GM21737 (cell line): ENCODE measurements around the gene POLR1D.

Experiments used
- ATAC-seq: cut with Tn5 transposase; IDR thresholded peaks from one replicate; pipeline ENCODE4 v1.9.1; 2021; ENCODE audit warnings: mild to moderate bottlenecking, moderate library complexity; ENCODE audit not compliant: unreplicated experiment

Gene POLR1D

GRCh38 chr13:27621366-27622101 lies at the start of gene POLR1D:
Gene POLR1D (plus strand): TSS chr13:27621892. CDS start chr13:27621984, 92 bp downstream.
- peak; percentile 58 for ATAC-seq

- ATAC-seq = no peak
Measured at GRCh38 chr13:27572234-27572901, 49.3 kb upstream of the POLR1D start.

GRCh38 chr13:27573265-27573664 lies 48.4 kb upstream of the POLR1D start:
- ATAC-seq = no peak

DNA sequence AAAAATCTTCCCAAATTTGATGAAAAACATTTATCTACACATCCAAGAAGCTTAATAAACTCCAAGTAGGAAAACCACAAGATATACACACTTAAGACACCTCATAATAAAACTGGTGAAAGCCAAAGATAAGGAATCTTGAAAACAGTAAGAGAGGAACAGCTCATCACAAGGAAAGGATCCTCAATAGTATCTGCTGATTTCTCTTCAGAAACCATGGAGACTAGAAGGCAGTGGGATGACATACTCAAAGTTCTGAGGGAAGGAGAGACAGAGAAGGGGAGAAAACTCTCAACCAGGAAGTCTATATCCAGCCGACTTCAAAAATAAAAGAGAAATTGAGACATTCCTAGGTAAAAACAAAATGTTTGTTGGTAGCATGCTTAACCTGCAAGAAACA lies 47.0 kb upstream of the POLR1D start:
- ATAC-seq = no peak

- no peak for ATAC-seq
Measured at GRCh38 chr13:27578121-27579030, 43.3 kb upstream of the POLR1D start.

DNA sequence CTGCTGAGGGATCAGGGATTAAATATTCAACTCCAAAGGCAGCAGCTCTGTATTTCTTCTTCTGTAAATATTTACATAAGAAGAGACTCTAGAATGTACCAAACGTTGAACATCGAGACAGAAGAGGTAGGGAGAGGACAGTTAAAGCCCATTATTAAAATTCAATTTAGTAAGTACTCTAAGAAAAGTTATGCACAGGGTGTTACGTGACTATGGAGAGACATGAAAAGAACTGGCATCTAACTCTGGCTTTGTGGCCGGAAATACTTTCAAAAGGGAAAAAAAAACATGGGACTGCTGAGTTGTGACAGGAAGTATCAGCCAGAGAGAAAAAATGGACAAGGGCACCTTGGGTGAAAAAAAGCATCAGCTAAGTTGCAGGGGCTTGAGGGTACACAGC lies 38.0 kb upstream of the POLR1D start:
- ATAC-seq = no peak

GRCh38 chr13:27587095-27587746 lies 34.5 kb upstream of the POLR1D start:
- ATAC-seq = no peak

GRCh38 chr13:27588405-27588804 lies 33.3 kb upstream of the POLR1D start:
- no peak for ATAC-seq

DNA sequence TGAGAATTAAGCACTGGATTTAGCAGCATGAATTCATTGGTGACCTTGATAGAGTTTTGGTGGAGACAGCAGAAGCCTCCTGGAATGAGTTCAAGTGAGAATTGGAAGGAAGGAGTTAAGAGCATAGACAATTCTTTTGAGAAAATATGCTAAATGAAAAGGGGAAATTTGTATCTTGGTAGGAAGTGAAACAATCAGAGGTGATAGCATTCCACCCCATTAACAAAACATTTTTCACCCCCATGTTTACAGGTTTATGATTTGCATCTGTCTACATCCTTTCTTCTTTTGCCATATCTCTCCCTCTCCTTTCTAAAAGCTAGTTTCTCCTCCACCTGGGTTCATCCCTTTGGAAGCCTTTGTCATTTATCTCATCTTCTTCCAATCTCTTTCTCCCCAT lies 28.8 kb upstream of the POLR1D start:
- ATAC-seq = no peak

DNA sequence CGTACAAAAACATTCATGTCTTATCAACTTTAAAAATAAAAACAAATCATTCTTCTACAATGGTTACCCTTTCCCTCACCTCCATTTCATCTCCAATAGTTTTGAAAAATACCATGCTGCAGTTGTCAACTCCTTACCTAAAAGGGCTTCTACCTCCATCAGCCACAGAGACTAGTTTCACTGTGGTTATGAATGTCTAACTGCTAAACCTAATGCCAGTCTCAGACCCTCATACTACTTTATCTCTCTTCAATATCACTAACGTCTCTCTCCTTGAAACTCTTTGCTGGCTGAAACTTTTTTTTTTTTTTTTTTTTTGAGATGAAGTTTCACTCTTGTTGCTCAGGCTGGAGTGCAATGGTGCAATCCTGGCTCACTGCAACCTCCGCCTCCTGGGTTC lies 28.4 kb upstream of the POLR1D start:
- no peak for ATAC-seq

DNA sequence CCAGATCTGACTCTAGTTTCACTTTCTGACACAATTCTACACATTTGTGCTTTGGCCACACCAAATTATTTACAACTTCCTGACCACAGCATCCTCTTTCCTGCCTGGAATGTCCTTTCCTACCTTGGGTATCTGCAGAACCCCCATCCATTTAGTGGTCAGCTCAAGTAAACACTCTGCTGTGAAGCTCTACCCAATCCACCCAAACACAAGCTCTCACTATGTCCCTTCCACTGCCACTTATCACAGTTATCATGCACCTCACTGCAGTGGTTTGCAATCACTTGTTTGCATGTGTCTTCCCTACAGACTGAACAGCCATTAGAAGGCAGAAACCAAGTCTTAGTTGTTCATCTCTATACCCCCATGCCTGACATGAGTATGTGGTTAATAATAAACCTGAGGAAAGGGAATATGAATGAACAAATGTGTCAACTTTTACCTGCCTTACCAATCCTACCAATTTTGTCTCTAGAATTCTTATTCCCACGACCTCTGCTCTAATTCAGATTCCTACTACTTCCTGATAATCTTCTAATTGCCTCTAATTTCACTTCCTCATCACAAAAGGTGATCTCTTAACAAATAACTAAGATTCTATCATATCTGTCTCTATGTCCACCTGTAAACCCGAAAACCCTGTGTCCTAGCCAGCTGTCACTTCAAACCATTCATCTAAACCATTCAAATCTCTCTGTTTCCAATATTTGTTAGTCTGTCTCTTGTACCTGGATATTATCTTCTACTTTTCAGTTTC lies 26.5 kb upstream of the POLR1D start:
- ATAC-seq = no peak

DNA sequence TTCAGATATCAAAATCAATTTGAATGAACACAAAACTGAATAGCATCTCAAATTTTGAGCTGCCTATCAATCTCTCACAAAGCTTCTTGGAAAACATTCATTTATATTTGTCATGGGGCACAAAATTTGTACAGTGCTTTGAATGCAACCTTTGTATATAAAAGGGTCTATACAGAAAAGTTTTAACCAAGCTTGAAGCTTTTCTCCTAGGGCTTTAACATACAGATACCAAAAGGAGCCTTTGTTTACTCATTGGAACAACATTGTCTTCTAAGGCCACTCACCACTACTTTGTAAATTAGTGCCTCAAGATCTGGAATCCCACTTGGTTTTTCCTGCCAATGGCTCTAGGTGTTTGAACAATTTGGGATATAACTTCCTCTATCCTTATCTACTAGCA lies 22.6 kb upstream of the POLR1D start:
- no peak for ATAC-seq

DNA sequence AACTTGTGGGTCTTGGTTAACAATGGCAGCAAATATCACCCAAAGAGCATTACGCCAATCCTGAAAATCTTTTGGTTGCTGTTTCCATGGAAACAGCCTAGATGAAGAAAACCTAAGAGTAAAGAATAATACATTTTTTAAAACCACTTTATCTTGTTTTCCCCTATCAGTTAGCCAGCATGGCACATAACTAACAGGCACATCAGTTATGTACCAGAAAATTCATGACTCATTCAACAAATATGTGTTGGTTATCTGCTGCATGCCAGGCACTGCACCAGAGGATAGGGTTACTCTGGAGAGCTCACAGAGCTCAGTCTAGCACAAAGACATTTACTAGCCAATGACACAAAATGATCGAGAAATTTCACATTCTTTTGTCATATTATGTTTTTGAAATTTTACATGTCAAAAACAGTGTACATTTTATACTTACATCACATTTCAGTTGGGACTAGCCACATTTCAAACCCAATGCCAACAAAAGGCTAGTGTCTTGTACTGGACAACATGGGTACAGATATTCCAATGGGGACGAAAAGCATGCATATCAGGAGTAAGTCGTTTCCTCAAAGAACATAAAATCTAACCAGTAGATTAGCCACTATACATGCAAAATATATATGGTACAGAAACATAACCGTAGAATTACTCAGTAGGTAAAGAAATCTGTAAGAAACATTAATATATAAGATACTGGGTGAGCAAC lies 21.7 kb upstream of the POLR1D start:
- ATAC-seq = no peak

DNA sequence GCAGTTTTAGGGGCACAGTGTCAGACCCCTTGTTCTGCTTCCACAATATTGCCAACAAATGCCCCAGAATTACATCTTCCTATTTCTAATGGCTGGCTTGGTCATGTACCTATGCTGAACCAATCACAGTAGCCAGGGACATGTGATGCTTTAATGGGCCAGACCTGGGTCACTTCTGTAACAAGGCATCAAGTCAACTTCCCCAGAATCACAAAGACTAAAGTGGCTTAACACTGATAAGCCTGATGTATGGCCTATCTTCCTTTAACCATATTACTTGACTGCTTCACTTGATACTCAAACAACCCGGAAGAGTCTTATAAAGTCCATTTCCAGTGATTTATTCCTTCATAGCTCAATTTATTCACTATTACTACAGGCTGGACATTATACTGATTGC lies 21.0 kb upstream of the POLR1D start:
- ATAC-seq = no peak

DNA sequence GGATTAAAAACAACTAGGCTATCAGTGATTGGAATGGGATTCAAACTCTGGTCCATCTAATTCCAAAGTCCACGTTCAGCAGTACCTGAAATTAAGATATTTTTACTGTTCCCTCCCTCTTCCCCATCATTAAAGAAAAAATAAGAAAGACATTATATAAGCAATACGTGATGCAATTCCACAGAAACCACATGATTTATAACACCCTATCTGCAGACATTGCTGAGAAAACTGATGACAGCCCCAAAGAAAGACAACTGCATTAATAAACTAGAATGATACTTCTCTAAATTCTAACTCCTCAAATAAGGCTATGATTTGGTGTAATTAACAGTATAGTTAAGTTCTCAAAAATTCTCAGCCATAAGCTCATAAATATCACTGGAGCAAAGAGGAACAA lies 20.5 kb upstream of the POLR1D start:
- ATAC-seq = no peak

- ATAC-seq = no peak
Measured at GRCh38 chr13:27601803-27602202, 19.9 kb upstream of the POLR1D start.

- ATAC-seq = no peak
Measured at GRCh38 chr13:27605099-27605498, 16.6 kb upstream of the POLR1D start.

DNA sequence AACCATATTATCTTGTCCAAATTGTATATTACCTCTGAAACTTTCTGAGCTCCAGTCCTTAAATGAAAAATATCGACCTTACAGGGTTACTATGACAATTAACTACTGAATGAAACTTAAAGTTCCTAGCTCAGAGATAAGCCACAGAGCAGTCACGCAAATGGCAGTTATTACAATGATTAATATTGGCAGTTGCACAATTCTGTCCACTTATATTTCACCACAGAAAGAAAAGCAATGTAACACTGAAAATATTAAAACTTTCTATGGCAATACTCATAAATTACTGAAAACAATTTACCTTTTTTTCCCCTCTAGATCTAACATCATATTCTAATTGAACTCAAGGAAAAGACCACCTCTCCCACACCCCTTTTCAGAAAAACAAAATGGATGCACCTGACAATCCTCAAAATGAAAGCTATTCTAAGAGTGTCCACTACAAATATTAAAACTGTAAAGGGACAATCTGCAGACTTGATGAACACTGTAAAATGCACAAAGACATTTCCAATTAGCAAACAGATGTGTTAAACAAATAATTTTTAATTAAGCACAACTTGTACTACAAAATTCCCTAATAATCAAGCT lies 16.0 kb upstream of the POLR1D start:
- no peak for ATAC-seq

GRCh38 chr13:27607125-27607524 lies 14.6 kb upstream of the POLR1D start:
- no peak for ATAC-seq
